Panc1 (cell line): ENCODE data around the gene DCAF8.

ENCODE experiments used
- CTCF ChIP-seq: fragments of 450-650 bp; IDR thresholded peaks from 2 replicates; pipeline ENCODE4 v1.5.1; 2017; ENCODE audit warnings: mild to moderate bottlenecking
- POLR2AphosphoS5 ChIP-seq: IDR thresholded peaks from 2 replicates; pipeline ENCODE4 v1.6.1; 2012; ENCODE audit warnings: mild to moderate bottlenecking, low read depth, low read length, moderate library complexity
- REST ChIP-seq, 2 experiments: IDR thresholded peaks; 2 replicates each; pipeline ENCODE4 v1.6.1; 2011 to 2012; ENCODE audit warnings: low read depth in 2 of 2, control low read depth in 1 of 2, low read length in 1 of 2, mild to moderate bottlenecking in 1 of 2, moderate library complexity in 1 of 2; ENCODE audit not compliant: insufficient read depth in 1 of 2
- SIN3A ChIP-seq: IDR thresholded peaks from 2 replicates; pipeline ENCODE4 v1.6.1; 2012; ENCODE audit warnings: low read depth, mild to moderate bottlenecking, low read length, moderate library complexity, borderline replicate concordance; ENCODE audit not compliant: insufficient read depth
- TCF7L2 ChIP-seq: IDR thresholded peaks from 2 replicates; pipeline ENCODE4 v1.6.1; 2011; ENCODE audit warnings: mild to moderate bottlenecking, low read depth, low read length, inconsistent platforms

GRCh38 chr1:160197231-160197630 is 65.1 kb downstream of the DCAF8 start:
- TF ChIP-seq POLR2AphosphoS5 (no peak), CTCF (no peak), REST (IDR thresholded peaks at IDR 0.05; ENCODE audit: insufficient read depth in 1 of 2, low read depth in 2 of 2, low read length in 1 of 2) (no peak), SIN3A (no peak), TCF7L2 (no peak)
